BLaER1 treated with 17β-estradiol and CSF1 and Interleukin-3, amounts not matched to agents 10 nM and 100 nM (cell line): ENCODE measurements around the gene MAGI1.

Source experiments
- H3K27ac ChIP-seq, 11 experiments: shearing (Covaris generic); formaldehyde crosslinking; 2 replicates each; pipeline ENCODE4 v1.8.1; 2022
- H3K27me3 ChIP-seq, 11 experiments: shearing (Covaris generic); formaldehyde crosslinking; 2 replicates each; pipeline ENCODE4 v1.8.1; 2022
- H3K36me3 ChIP-seq, 11 experiments: shearing (Covaris generic); formaldehyde crosslinking; 2 replicates each; pipeline ENCODE4 v1.8.1; 2022
- H3K4me1 ChIP-seq, 10 experiments: shearing (Covaris generic); formaldehyde crosslinking; 2 replicates each; pipeline ENCODE4 v1.8.1; 2022
- H3K4me2 ChIP-seq, 11 experiments: shearing (Covaris generic); formaldehyde crosslinking; 2 replicates each; pipeline ENCODE4 v1.8.1; 2022
- H3K4me3 ChIP-seq, 10 experiments: shearing (Covaris generic); formaldehyde crosslinking; 2 replicates each; pipeline ENCODE4 v1.8.1; 2022
- H3K9ac ChIP-seq, 11 experiments: shearing (Covaris generic); formaldehyde crosslinking; 2 replicates each; pipeline ENCODE4 v1.8.1; 2022
- H3K9me3 ChIP-seq, 11 experiments: shearing (Covaris generic); formaldehyde crosslinking; replicated peaks in 1 of 11; 2 replicates each; pipeline ENCODE4 v1.8.1; 2022
- H4K20me1 ChIP-seq, 11 experiments: shearing (Covaris generic); formaldehyde crosslinking; 2 replicates each; pipeline ENCODE4 v1.8.1; 2022
- Cebpa-rat ChIP-seq, 11 experiments: shearing (Covaris generic); IDR thresholded peaks; 2 replicates each; pipeline ENCODE4 v1.8.1; 2022

The MAGI1 gene

GRCh38 chr3:65478551-65479500, 559.9 kb downstream of the MAGI1 start:
- H3K9ac ChIP-seq: no peak overlapping the region
- H3K4me2 ChIP-seq: no peak overlapping the region
- H3K4me3 ChIP-seq: no peak overlapping the region
- TF ChIP-seq Cebpa-rat (IDR thresholded peaks at IDR 0.05): no peak
- H3K27me3 ChIP-seq: no peaks in the 10 kb centered on the region
- H3K27ac ChIP-seq: no peak overlapping the region
- H4K20me1 ChIP-seq: no peaks in the 10 kb centered on the region; a peak in 1 of 22 replicates
- peaks cover 0 to 20% (median 0%) of the 10 kb centered on the region in 11 experiments; a peak in 7 of 22 replicates for H3K9me3 ChIP-seq
- peaks cover 7 to 15% (median 11%) of the 10 kb centered on the region in 10 experiments; a peak in 18 of 20 replicates for H3K4me1 ChIP-seq
- H3K36me3 ChIP-seq: peaks cover 0 to 9% (median 0%) of the 10 kb centered on the region in 11 experiments; a peak in 2 of 22 replicates

- no peak for TF ChIP-seq Cebpa-rat (IDR thresholded peaks at IDR 0.05)
- H3K36me3 ChIP-seq: peaks cover 0 to 13% (median 0%) of the 10 kb centered on the region in 11 experiments; a peak in 3 of 22 replicates
- H4K20me1 ChIP-seq: no peaks in the 10 kb centered on the region; a peak in 1 of 22 replicates
- no peak overlapping the region for H3K4me2 ChIP-seq
- no peak overlapping the region for H3K4me3 ChIP-seq
- H3K9me3 ChIP-seq: peaks cover 0 to 4% (median 0%) of the 10 kb centered on the region in 11 experiments; a peak in 3 of 22 replicates
- peaks cover 0 to 8% (median 0%) of the 10 kb centered on the region in 10 experiments; a peak in 5 of 20 replicates for H3K4me1 ChIP-seq
- H3K27ac ChIP-seq: no peak overlapping the region
- no peak overlapping the region for H3K9ac ChIP-seq
- no peaks in the 10 kb centered on the region for H3K27me3 ChIP-seq
Observed at GRCh38 chr3:65473736-65474135, 565.0 kb downstream of the MAGI1 start.

- H4K20me1 ChIP-seq: no peaks in the 10 kb centered on the region
- H3K4me3 ChIP-seq: no peak overlapping the region
- no peaks in the 10 kb centered on the region for H3K27me3 ChIP-seq
- H3K9me3 ChIP-seq: peaks cover 0 to 16% (median 7%) of the 10 kb centered on the region in 11 experiments; a peak in 7 of 22 replicates
- no peak overlapping the region for H3K9ac ChIP-seq
- H3K4me2 ChIP-seq: no peak overlapping the region
- H3K36me3 ChIP-seq: peaks cover 0 to 13% (median 0%) of the 10 kb centered on the region in 11 experiments; a peak in 3 of 22 replicates
- H3K4me1 ChIP-seq: peaks cover 0 to 8% (median 0%) of the 10 kb centered on the region in 10 experiments; a peak in 5 of 20 replicates
- TF ChIP-seq Cebpa-rat (IDR thresholded peaks at IDR 0.05): no peak
- H3K27ac ChIP-seq: no peak overlapping the region
Observed at GRCh38 chr3:65472501-65472900, 566.2 kb downstream of the MAGI1 start.

GRCh38 chr3:65466300-65466988, 572.3 kb downstream of the MAGI1 start:
- no peaks in the 10 kb centered on the region for H4K20me1 ChIP-seq
- peaks cover 0 to 13% (median 0%) of the 10 kb centered on the region in 11 experiments; a peak in 7 of 22 replicates for H3K36me3 ChIP-seq
- TF ChIP-seq Cebpa-rat (IDR thresholded peaks at IDR 0.05): no peak
- H3K9ac ChIP-seq: no peak overlapping the region
- H3K4me2 ChIP-seq: peak overlapping the region in 2 of 11 experiments; percentile 4 to 18; a peak in 1 of 22 replicates
- H3K27me3 ChIP-seq: no peaks in the 10 kb centered on the region
- no peak overlapping the region for H3K27ac ChIP-seq
- 0 out of 20 replicates have a peak overlapping the region, but pooled peaks of 1 of the 10 experiments have one; percentile 6 for H3K4me3 ChIP-seq
- peaks cover 0 to 8% (median 0%) of the 10 kb centered on the region in 10 experiments; a peak in 2 of 20 replicates for H3K4me1 ChIP-seq
- H3K9me3 ChIP-seq: peaks cover 7 to 57% (median 37%) of the 10 kb centered on the region in 11 experiments; a peak in 20 of 22 replicates

- no peak overlapping the region for H3K4me2 ChIP-seq
- H3K9me3 ChIP-seq: peaks cover 0 to 5% (median under 1%) of the 10 kb centered on the region in 11 experiments; a peak in 9 of 22 replicates
- no peaks in the 10 kb centered on the region for H3K4me1 ChIP-seq
- H4K20me1 ChIP-seq: no peaks in the 10 kb centered on the region
- peak in 1 of 11 experiments; percentile 19; a peak in 1 of 22 replicates for TF ChIP-seq Cebpa-rat (IDR thresholded peaks at IDR 0.05)
- no peak overlapping the region for H3K9ac ChIP-seq
- no peaks in the 10 kb centered on the region for H3K27me3 ChIP-seq
- H3K27ac ChIP-seq: no peak overlapping the region
- H3K4me3 ChIP-seq: no peak overlapping the region
- peaks cover 0 to 14% (median 0%) of the 10 kb centered on the region in 11 experiments; a peak in 4 of 22 replicates for H3K36me3 ChIP-seq
Observed at GRCh38 chr3:65449841-65450428, 588.8 kb downstream of the MAGI1 start.

GRCh38 chr3:65448120-65448519, 590.6 kb downstream of the MAGI1 start:
- Histone ChIP-seq H3K9me3 (peaks cover 0 to 11% (median 3%) of the 10 kb centered on the region in 11 experiments; a peak in 7 of 22 replicates), H3K36me3 (peaks cover 0 to 27% (median 0%) of the 10 kb centered on the region in 11 experiments; a peak in 5 of 22 replicates), H3K9ac (no peak overlapping the region), H4K20me1 (no peaks in the 10 kb centered on the region), H3K27me3 (no peaks in the 10 kb centered on the region), H3K4me3 (no peak overlapping the region), H3K4me1 (no peaks in the 10 kb centered on the region), H3K4me2 (no peak overlapping the region), H3K27ac (no peak overlapping the region)
- no peak for TF ChIP-seq Cebpa-rat (IDR thresholded peaks at IDR 0.05)

- TF ChIP-seq Cebpa-rat (IDR thresholded peaks at IDR 0.05): no peak
- Histone ChIP-seq H3K27me3 (no peaks in the 10 kb centered on the region), H3K9ac (no peak overlapping the region)
Observed at GRCh38 chr3:65445573-65446169, 593.0 kb downstream of the MAGI1 start.

GRCh38 chr3:65444447-65444815, 594.3 kb downstream of the MAGI1 start:
- Histone ChIP-seq H3K27ac (no peak overlapping the region), H3K4me3 (no peak overlapping the region), H3K36me3 (peaks cover 0 to 22% (median 0%) of the 10 kb centered on the region in 11 experiments; a peak in 5 of 22 replicates), H4K20me1 (no peaks in the 10 kb centered on the region), H3K27me3 (no peaks in the 10 kb centered on the region), H3K4me1 (peaks cover 0 to 28% (median 11%) of the 10 kb centered on the region in 10 experiments; a peak in 14 of 20 replicates), H3K4me2 (no peak overlapping the region), H3K9me3 (peaks cover 0 to 13% (median 3%) of the 10 kb centered on the region in 11 experiments; a peak in 7 of 22 replicates), H3K9ac (no peak overlapping the region)
- no peak for TF ChIP-seq Cebpa-rat (IDR thresholded peaks at IDR 0.05)

More at GRCh38 chr3:65445573-65446169, 593.0 kb downstream of the MAGI1 start:
- H3K4me1 ChIP-seq: peaks cover 0 to 16% (median 0%) of the 10 kb centered on the region in 10 experiments; a peak in 2 of 20 replicates
- peaks cover 0 to 22% (median 0%) of the 10 kb centered on the region in 11 experiments; a peak in 5 of 22 replicates for H3K36me3 ChIP-seq
- H4K20me1 ChIP-seq: no peaks in the 10 kb centered on the region
- H3K4me2 ChIP-seq: no peak overlapping the region
- no peak overlapping the region for H3K27ac ChIP-seq
- H3K4me3 ChIP-seq: no peak overlapping the region
- H3K9me3 ChIP-seq: peaks cover 0 to 13% (median 3%) of the 10 kb centered on the region in 11 experiments; a peak in 7 of 22 replicates
